Stimulated activated CD8-positive, alpha-beta memory T cell treated with anti-CD3 and anti-CD28 coated beads, Interleukin-4, amount 100 ng/mL, for 4 hours (primary cell): ENCODE data around the gene ATP10B.

Source experiments
- DNase-seq, 2 donors: peaks; one replicate each; pipeline ENCODE4 v3.0.0-alpha.2; 2020; ENCODE audit warnings: low read depth in 2 of 2, low spot score in 1 of 2

ATP10B gene

DNA sequence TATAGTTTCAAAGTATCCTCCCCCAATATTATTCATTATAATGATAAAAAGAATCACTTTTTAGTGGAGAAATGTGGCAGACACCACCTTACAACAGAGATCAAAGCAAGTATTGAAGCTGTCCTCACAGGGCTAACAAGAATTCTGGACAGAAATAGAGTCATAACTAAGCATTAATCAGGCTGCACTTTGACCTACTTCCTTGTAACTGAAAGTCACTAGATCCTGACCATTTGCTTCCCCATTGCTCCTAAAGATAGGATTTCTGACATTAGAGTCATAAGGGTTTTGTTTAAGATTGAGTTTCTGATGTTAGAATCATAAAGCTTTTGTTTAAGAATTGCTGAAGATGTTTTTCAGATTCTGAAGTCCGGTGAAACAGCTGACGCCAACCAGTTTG lies 159.7 kb downstream of the ATP10B start:
- DNase-seq = no peak

DNA sequence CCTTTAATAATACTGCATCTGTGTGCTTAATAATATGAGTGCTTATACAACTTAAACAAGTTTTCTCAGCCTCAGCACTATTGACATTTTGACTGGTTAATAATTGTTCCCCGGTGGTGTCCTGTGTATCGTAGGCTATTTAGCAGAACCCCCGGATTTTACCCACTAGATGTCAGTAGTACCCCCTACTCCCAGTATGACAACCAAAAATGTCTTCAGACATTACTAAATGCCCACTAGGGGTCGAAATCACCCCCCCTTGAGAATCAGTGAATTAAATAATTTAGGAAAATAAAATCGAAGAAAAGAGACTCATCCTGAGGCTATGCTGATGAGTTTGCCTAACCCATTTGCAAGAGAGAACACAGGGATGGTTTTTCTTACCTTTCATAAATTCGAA lies 166.3 kb downstream of the ATP10B start:
- no peak for DNase-seq

DNA sequence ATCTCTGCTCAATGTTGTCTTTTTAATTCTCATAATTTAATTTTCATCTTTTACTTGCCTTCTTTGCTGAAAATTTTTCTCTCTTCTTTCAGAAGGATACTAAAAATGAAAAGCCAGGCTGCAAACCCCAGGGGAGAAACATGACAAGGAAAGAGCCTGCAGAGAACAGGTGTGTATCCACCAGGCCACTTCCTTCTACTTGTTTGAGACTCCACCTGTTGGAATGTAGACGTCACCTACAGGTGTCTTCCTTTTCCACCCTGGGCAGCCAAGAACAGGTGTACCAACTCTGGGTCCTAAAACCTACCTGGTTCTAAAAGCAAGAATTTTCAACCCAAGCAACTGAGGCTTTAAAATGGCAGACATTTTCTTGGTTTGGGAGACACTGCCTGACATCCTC lies 166.8 kb downstream of the ATP10B start:
- DNase-seq = no peak

DNA sequence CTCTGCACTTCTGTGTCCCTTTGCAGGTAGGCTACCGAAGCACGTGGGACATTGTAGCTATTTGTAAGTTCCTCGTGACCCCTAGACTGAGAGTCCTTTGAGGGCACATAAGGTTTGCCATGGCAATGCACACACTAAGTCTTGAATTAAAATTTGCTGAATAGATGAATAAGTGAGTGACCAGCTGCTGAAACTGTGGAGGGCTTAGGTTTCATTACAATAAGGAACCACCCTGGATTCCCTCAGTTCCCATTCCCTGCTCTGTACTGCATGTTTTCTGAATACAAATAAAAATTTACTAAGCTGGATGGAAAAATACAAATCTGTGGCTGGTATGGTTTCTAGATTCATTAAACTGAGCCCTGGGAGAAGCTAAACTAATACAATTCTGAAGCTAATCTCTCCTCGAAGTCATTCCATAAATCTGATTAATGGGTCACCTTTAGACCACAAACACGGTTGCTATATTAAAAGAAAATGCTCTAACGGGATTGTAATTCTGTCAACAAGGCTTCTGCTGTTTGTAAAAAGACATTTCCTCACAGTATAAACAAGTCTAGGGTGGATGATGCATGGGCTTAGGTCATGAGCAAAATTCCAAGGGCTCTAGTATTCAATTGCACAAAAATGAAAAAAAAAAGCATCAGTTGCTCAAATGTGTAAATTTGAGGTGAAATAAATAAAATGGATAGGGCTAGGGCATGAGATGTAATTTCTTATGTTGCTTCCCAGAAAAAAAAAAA lies 172.3 kb downstream of the ATP10B start:
- DNase-seq = no peak

DNA sequence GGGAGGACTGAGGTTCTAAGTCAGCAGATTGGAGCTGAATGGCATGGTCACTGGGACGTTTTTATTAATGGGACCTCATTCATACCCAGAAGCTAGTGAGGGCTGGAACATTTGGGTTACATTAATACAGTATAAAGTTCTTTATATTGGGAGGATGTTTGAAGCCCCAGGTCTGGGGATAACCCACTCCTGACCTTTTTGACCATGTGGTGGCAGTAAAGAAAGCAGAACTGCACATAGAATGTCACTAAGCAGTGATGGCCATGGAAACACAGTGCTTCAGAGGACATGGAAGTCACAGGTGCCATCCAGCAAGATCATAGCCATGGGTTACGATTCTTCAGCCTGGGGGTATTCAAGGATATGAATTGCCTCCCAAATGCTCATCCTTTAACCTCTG lies 176.0 kb downstream of the ATP10B start:
- no peak for DNase-seq

DNA sequence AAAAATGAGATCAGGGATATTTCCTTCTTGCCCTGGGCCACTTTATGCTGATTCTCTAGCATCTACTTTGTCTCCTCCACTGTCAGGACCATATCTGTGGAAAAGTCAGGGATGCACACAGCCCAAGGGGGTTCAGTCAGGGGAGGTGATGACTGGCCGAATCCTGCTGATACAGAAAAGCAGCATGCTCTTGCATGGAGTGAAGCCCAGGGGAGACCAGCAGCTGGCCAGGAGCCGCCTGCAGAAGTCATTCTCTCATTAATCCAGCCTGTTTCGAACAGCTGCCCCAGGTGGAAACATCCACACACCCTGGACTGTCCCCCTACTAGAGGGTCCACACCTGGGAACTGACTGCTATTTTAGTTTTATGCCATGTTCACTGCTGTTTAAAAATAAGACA lies 177.1 kb downstream of the ATP10B start:
- DNase-seq = no peak

DNA sequence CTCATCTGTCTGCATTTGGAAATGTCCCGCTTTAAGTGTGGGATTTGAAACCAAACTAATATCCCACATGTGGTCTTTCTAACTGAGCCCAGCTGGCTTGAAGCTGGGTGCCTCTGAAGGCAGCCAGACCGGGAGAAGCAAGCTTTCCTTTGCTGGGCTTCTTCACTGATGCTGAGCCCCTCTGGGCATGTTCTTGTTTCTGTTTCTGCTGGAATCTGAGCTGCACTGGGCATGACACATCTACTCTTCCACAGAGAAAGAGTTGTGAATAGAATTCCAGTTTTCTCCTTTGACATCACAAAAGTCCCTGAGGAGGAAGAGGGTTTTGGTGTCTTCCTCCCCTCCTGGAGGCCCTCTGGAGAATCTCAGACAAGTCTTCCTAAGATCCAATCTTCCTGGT lies 179.5 kb downstream of the ATP10B start:
- no peak for DNase-seq

DNA sequence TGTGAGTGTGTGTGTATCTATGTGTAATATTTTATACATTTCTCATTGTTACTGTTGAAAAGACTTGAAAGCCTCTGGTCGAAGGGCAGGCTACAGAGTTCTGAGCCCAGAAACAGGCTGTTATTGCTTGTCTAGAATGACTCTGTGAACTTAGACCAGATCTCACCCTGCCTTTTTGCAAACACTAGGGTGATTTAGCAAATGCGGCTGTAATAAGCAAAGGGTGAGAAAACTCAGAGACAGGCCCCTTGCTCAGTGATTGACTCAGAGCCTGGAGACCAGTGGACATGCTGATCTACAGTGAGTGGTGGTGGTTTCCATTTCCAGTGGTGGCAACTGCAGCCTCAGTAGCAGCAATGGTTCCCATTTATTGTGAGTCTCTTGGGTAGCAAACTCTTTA lies 183.7 kb downstream of the ATP10B start:
- DNase-seq = no peak

DNA sequence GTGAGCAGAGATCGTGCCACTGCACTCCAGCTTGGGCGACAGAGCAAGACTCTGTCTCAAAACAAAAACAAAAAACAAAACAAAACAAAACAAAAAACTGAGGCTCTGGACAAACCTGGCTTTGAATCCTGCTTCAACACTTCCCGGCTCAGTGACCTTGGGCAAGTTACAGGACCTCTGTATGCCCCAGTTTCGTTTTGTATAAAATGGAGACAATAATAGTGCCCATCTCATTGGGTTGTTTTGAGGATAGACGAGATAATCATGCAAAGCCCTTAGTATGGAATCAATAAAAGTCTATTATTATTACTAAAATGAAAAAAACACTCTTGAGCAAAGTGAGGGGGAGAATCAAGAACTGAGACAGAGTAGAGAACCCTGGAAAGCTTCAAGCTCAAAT lies 184.9 kb downstream of the ATP10B start:
- DNase-seq = no peak

DNA sequence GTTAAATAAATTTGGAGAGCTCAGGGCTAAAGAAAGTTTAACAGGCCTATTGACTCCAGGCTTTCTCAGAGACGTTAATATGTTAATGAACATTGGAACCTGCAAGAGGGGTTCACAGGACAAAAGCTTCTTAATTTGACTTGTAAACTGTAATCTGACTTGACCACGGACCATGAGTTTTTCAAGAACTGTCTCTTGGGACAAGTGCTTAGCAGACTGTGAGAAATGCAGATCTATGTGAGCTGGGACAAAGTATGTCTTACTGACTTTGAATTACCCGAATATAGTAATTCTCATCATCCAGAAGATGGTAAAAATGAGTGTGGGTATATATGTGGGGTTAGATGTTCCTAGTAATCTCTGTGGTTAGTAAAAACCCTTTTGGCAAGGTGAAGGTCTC lies 186.6 kb downstream of the ATP10B start:
- no peak for DNase-seq

DNA sequence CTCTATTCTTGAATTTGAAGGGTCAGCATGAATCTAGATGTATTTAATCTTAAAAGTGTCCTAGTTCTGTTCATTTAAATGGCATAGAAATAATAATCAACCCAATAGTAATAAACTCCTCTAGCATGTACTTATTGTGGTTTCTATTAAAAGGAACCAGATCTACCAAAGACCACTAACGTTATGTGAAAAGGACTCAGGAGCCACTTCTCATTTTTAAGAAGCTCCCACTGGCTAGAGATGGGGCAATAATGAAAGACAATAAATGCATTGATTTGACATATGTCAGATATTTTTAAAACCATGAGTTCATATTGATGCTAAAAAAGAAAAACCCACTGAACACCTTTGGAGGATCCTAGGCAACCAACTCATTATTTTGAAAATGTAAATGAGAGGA lies 191.9 kb downstream of the ATP10B start:
- DNase-seq = no peak

DNA sequence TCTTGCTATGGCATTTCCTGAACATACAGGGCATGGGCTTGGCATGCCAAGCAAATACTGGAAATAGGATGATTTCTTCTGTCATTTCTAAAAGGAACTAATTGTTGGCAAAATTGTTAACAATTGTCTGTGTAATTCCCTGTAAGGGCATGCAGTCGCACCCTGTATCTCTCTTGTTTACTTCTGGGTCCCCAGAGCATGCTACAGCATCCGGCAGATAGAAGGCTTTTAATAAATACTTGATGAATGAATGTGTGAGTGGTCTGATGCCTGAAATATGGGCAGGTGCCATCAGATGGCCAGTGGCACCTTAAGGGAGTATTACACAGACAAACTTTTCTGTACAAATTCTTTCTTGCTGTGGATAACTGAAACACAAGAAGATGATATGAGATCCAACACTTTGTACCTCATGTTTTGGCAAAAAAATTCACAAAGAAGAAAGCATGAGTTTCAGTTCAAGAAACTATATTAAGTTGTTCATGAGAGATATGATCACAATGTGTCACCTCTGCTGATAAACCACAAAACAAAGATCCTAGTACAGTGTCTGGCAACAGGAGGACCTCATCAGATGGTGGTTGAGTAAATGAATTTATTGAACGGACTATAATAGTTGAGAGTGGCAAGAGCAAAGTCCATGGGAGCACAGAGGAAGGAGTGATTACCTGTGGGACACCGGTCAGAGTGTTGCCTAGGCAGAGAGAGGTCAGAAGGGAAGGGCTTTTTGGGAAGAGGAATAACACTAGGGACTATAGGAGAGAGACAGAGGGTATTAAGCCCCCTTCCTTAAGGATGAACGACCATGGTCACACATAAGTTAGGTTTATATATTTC lies 194.2 kb downstream of the ATP10B start:
- no peak for DNase-seq

DNA sequence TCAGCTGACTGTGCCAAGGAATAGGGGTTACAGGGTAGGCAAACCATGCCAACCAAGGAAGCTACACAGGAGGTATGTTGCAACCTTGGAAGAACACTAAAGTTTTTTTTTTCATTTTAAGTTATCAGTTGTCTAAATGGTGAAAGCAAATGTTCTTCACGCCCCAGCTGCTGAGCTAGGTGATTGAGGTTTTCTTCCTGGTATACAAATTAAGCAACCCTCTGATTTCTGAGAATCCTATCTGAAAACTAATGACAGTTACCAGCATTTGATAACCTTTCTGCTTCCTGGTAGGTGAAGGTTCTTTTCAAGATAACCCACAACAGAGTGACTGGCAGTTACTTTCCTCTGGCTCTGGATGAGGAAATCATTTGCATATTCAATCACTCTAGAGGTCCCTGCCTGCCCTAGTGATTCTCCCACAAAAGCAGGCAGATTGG lies 194.9 kb downstream of the ATP10B start:
- no peak for DNase-seq

DNA sequence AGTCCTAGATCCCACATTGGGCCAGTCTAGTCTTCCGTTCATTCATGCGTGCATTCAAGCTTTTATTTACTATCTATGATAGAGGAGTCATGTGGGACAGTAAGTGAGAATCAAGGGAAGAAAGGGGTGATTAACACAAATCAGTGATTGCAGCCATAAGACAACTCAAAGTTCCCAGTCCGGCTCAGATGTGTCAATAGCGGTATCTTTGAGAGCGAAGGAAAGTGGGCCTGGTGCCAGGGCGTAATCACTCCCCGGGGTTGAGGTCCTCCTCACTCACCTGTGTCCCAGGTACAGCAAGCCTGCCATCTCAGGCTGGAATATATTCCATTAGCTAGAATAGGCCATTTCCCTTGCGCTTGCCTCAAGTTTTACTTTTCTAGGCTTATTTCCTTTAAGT lies 196.3 kb downstream of the ATP10B start:
- no peak for DNase-seq

DNA sequence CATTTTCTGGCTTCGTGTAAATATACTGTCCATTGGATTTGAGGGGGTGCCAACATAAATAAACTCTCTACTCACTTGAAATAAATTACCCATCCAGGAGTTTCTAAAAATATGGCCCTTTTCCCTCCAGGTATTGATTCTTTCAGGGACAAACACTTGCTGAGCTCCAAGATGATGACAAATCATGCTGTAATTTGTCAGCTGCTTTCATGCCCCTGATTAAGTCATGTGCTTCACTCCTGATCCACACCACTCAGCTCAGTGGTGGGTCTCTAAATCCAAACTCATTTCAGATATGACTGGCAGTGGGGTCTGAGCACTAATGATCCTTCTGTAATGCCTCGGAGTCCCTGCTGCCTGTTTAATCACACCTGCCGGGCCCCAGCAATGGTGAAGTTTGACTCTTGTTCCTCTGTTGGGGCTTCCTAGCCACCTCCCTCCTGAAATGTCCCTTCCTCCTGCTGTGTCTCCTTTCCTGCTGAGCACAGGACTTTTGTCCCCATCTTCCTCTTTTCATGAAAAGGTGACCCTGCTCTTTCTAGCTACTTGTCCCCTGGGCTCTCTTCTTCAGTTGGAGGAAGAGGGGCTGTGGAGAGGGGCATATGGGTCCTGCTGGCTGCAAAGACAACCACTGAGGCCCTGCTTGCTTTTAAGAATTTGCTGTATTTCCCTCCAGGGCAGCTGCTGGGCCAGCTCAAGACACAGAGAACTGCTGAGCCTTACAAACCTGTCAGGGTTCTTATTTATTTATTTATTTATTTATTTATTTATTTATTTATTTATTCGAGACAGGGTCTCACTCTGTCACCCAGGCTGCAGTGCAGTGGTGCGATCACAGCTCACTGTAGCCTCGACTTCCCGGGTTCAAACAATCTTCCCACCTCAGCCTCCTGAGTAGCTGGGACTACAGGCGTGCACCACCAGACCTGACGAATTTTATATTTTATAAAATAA lies 200.0 kb downstream of the ATP10B start:
- DNase-seq = no peak

DNA sequence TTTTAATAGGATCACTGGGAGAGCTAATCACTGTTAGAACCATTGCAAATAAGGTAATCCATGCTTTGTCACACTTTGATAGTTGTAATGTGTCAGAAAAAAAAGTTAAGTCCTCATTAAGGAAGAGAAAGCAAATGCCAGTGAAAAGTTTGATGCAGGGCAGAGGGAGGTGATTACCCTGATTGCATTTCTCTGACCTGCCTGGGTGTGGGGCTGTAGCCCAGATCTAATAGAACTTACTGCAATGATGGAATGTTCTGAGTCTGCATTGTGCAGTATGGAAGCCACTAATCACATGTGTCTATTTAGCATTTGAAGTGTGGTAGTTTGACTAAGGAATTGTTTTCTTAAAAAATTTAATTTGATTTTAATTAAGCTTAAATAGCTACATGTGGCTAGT lies 202.7 kb downstream of the ATP10B start:
- no peak for DNase-seq

DNA sequence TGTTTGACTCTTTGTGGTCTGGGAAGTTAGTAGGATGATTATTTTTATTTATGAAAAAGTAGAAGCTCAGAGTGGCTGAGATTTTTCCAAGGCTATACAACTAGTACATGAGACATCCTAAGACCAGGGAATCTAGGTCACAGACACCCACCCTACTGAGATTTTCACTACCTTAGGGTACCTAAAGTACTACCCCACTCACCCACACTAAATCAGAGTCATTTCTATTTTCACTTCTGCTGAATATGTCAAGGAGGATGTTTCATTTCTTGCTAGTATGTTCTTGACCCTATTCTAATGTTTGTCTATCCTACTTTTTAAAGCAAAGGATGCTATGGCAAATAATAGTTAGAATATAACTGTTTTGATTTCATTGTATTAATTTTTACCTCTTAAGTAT lies 206.0 kb downstream of the ATP10B start:
- no peak for DNase-seq

DNA sequence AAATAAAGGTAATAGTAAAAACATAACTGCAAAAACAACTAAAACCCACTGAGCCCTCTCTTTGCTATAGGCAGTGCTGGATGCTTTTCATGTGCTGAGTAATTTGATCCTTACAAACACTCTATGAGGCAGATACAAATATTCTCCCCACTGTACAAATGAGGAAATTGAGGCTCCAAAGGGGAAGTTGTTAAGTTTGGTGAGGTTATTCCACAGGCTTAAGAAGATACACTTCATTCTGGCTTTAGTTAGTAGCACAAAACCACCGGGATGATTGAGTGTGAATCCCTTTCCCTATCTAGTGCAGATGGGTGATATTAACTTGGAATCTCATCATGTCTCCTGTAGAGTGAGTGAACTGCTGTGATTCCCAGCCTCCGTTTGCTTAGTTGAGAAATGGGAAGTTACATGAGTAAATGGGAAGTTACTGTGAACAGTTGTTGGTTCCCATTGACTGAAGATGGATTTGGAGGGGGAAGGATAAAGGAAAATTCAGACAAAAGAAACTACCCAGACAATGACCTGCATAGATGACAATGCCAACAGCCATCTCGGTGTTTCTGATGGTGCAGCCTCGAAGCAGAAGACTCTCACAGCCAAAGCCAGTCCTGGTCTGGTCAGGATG lies 208.3 kb downstream of the ATP10B start:
- no peak for DNase-seq

DNA sequence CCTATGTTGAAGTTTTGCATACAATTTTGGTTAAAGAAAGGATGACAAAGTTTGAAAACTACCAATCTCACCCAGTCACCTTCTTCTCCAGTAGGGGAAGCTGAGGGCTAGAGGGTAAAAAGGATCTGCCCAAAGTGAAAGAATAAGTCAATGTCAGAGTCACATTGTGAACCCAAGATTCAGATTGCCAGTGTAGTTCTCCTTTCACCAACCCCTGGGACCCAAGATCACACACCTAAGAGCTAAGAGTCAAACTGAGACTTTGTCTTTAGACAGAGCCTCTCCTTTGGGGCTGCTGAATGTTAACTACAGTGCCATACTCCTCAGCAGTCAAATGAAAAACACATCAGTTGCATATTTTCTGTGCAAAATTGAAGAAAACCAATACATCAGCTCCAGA lies 210.6 kb downstream of the ATP10B start:
- no peak for DNase-seq

DNA sequence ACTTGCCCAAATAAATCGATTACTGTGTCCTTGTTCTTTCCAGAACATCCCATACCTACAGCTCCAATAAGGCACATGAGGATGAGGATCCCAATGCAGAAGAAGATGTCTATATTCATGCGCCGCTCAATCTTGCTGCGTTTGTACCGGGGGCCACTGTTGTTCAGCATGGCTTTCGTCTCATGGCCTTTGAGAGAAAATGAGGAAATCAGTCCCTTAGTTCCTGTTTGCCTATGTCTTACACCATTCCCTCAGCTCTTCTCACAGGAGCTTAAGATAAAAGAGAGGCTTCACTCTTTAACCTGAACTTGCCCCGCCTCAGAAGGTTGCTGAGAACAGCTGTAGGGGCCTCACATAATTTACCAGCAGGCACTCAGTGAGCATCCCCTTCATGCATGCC lies 211.6 kb downstream of the ATP10B start:
- no peak for DNase-seq

DNA sequence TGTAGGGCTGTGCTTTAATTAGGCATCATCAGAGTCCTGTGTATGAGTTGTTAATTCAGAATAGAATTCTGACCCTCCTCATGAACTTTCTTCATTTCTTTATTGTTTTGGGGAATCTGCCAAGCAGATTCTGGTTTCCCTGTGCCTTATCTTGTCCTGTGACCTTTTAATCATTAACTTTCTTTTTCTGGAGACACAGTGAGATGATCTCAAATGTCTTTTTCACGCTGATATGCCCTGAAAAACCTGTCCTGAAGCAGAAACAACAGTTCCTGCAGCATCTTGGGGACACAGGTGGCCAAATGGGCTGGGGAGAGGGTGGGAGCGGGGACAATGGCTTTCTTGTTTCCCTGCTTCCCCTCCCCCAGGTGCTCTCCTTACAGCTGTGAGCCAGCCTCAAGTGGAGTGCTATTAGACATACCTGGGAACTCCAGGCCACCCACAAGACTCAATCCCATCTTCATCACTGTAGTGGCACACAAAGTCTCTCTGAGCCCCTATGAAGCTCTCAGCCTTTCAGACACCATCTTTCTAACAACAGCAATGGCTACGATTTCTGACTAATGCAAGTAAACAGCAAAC lies 213.8 kb downstream of the ATP10B start:
- DNase-seq = no peak
